IMR-90 (cell line): ENCODE data around the gene F13A1. TPM values are rescaled to one million over a fixed set of nuclear protein-coding genes. Genes with fewer than 3 reads are reported as not detected.

ENCODE experiments used
- ATAC-seq: fragments of 200-7000 bp; cut with Tn5 transposase; 2 replicates; pipeline ENCODE4 v1.9.1; 2020; ENCODE audit warnings: low read depth, mild to moderate bottlenecking, moderate library complexity
- BruUV-seq: library from RNA; stranded (reverse); fragments of 400-500 nt; replicated peaks from 2 replicates; lab custom pipeline; 2021; lab: Mats Ljungman, UMichigan
- CTCF ChIA-PET: fragments of 300-600 bp; formaldehyde crosslinking; extraction: SDS; loops from one replicate; lab custom pipeline; 2021; ENCODE audit warnings: antibody characterized with exemption; lab: Yijun Ruan, JAX
- POLR2A ChIA-PET: fragments of 300-600 bp; sonication (Branson Sonifier 250); formaldehyde crosslinking; loops from one replicate; lab custom pipeline; 2022; ENCODE audit warnings: antibody characterized with exemption; ENCODE audit not compliant: unreplicated experiment; lab: Charles Lee
- DNase-seq: peaks from one replicate; pipeline ENCODE4 v3.0.0; 2013
- H2AFZ ChIP-seq: replicated peaks from 2 replicates; pipeline ENCODE3; 2013; ENCODE audit warnings: low read length, mild to moderate bottlenecking; ENCODE audit not compliant: poor library complexity
- H2AK5ac ChIP-seq: 2 replicates; pipeline ENCODE4 v1.6.1; 2013; ENCODE audit warnings: low read depth, low read length, inconsistent platforms
- H2AK9ac ChIP-seq: replicated peaks from 2 replicates; pipeline ENCODE3; 2013; ENCODE audit warnings: mild to moderate bottlenecking, low read depth, low read length, moderate library complexity; ENCODE audit not compliant: poor library complexity
- H2BK120ac ChIP-seq: 2 replicates; pipeline ENCODE4 v1.6.1; 2013; ENCODE audit warnings: low read depth, low read length, inconsistent platforms
- H2BK15ac ChIP-seq: 3 replicates; pipeline ENCODE4 v1.6.1; 2013; ENCODE audit warnings: low read depth, low read length, inconsistent platforms
- H2BK20ac ChIP-seq: 2 replicates; pipeline ENCODE4 v1.6.1; 2013; ENCODE audit warnings: low read depth, mild to moderate bottlenecking, inconsistent platforms, low read length, moderate library complexity
- H2BK5ac ChIP-seq: 2 replicates; pipeline ENCODE4 v1.6.1; 2013; ENCODE audit warnings: mild to moderate bottlenecking, low read depth, low read length, inconsistent platforms; ENCODE audit not compliant: poor library complexity, severe bottlenecking
- H3K14ac ChIP-seq: replicated peaks from 2 replicates; pipeline ENCODE4 v1.6.1; 2013; ENCODE audit warnings: low read depth, low read length, inconsistent platforms
- H3K18ac ChIP-seq: 2 replicates; pipeline ENCODE4 v1.6.1; 2013; ENCODE audit warnings: low read depth, low read length, control low read depth
- H3K23ac ChIP-seq: 2 replicates; pipeline ENCODE4 v1.6.1; 2013; ENCODE audit warnings: low read depth, low read length, inconsistent platforms
- H3K27ac ChIP-seq: 2 replicates; pipeline ENCODE4 v1.5.1; 2013; ENCODE audit warnings: mild to moderate bottlenecking, control low read depth, low read length; ENCODE audit not compliant: insufficient read depth
- H3K27me3 ChIP-seq: 2 replicates; pipeline ENCODE4 v1.6.1; 2013; ENCODE audit warnings: low read length; ENCODE audit not compliant: control insufficient read depth, insufficient read depth
- H3K36me3 ChIP-seq: 2 replicates; pipeline ENCODE4 v1.6.1; 2013; ENCODE audit warnings: low read length, mixed read lengths; ENCODE audit not compliant: control insufficient read depth, insufficient read depth
- H3K4ac ChIP-seq: 2 replicates; pipeline ENCODE4 v1.6.1; 2013; ENCODE audit warnings: low read depth, low read length, inconsistent platforms
- H3K4me1 ChIP-seq: 2 replicates; pipeline ENCODE4 v1.6.1; 2013; ENCODE audit warnings: low read length, mixed read lengths; ENCODE audit not compliant: control insufficient read depth, insufficient read depth
- H3K4me2 ChIP-seq: 2 replicates; pipeline ENCODE4 v1.6.1; 2013; ENCODE audit warnings: low read depth, mild to moderate bottlenecking, control low read depth, low read length, moderate library complexity
- H3K4me3 ChIP-seq: 2 replicates; pipeline ENCODE4 v1.5.1; 2013; ENCODE audit warnings: low read depth, mild to moderate bottlenecking, control low read depth, low read length, moderate library complexity; ENCODE audit not compliant: insufficient read depth
- H3K56ac ChIP-seq: 2 replicates; pipeline ENCODE4 v1.6.1; 2013; ENCODE audit warnings: low read length, inconsistent platforms; ENCODE audit not compliant: insufficient read depth; ENCODE audit errors: extremely low read depth
- H3K79me1 ChIP-seq, 2 experiments: 2 replicates each; pipeline ENCODE4 v1.6.1; 2013; ENCODE audit warnings: low read length in 2 of 2, inconsistent platforms in 1 of 2, low read depth in 1 of 2
- H3K9ac ChIP-seq: 2 replicates; pipeline ENCODE4 v1.6.1; 2013; ENCODE audit warnings: low read depth, low read length, control low read depth
- H3K9me1 ChIP-seq: 2 replicates; pipeline ENCODE4 v1.6.1; 2013; ENCODE audit warnings: low read length, inconsistent platforms; ENCODE audit not compliant: insufficient read depth
- H3K9me3 ChIP-seq: 2 replicates; pipeline ENCODE4 v1.6.1; 2013; ENCODE audit warnings: low read length; ENCODE audit not compliant: control insufficient read depth, insufficient read depth
- H4K20me1 ChIP-seq: 2 replicates; pipeline ENCODE4 v1.6.1; 2013; ENCODE audit warnings: low read length, inconsistent platforms; ENCODE audit not compliant: insufficient read depth
- H4K5ac ChIP-seq: 2 replicates; pipeline ENCODE4 v1.6.1; 2013; ENCODE audit warnings: mild to moderate bottlenecking, low read depth, low read length, control low read depth
- H4K8ac ChIP-seq, 2 experiments: 2 replicates each; pipeline ENCODE4 v1.6.1; 2013; ENCODE audit warnings: low read depth in 2 of 2, low read length in 2 of 2, control low read depth in 1 of 2, inconsistent platforms in 1 of 2
- H4K91ac ChIP-seq: 2 replicates; pipeline ENCODE4 v1.6.1; 2013; ENCODE audit warnings: low read depth, low read length, inconsistent platforms; ENCODE audit not compliant: insufficient read depth
- MAFK ChIP-seq: IDR thresholded peaks from 2 replicates; pipeline ENCODE4 v1.6.1; 2012; ENCODE audit warnings: low read depth, low read length, improper control_type of control experiment
- WGBS, 2 experiments: methylation state at CpG; one replicate each; pipeline versions ENCODE4 v1.1.5 to v1.1.7; 2013; ENCODE audit warnings: missing lambda C conversion rate in 2 of 2; ENCODE audit not compliant: insufficient read length in 1 of 2; ENCODE audit errors: extremely low coverage in 2 of 2; 5-methylcytosine and 5-hydroxymethylcytosine counted together
- dilution Hi-C: fragments of 300-500 bp; cut with HindIII; formaldehyde crosslinking; loops from one replicate; pipeline ENCODE4 v1.14.3; 2018; ENCODE audit warnings: low sequenced_read_pairs; ENCODE audit not compliant: unreplicated experiment
- in situ Hi-C: fragments of 300-500 bp; cut with MboI; formaldehyde crosslinking; loops from 3 replicates; pipeline ENCODE4 v1.14.3; 2019; ENCODE audit warnings: low sequenced_read_pairs, inconsistent platforms, mixed read lengths
- intact Hi-C: fragments of 100-400 bp; cut with micrococcal nuclease; formaldehyde crosslinking; loops from 2 replicates; pipeline ENCODE4 v1.10.0; 2022
- polyA plus RNA-seq, 3 experiments: library from polyadenylated mRNA; depleted of rRNA; stranded (reverse); fragments of >200 nt; gene quantifications; 2 replicates each; pipeline ENCODE4 v1.2.3, GENCODE V29; 2012; ENCODE audit warnings: low replicate concordance in 1 of 3
- total RNA-seq: library from RNA; depleted of rRNA; stranded (reverse); fragments of >200 nt; gene quantifications from 2 replicates; pipeline ENCODE4 v1.2.3, GENCODE V29; 2012
- TF ChIP-seq, protein P1 (sequence below): conservative IDR thresholded peaks from 2 replicates; pipeline ENCODE4 v1.5.1; 2012; ENCODE audit warnings: mild to moderate bottlenecking, low read depth, low read length, improper control_type of control experiment

The F13A1 gene
- total and polyA plus RNA-seq, 2 of the 4 experiments (the other 2 are of a cell fraction) = not detected

DNA sequence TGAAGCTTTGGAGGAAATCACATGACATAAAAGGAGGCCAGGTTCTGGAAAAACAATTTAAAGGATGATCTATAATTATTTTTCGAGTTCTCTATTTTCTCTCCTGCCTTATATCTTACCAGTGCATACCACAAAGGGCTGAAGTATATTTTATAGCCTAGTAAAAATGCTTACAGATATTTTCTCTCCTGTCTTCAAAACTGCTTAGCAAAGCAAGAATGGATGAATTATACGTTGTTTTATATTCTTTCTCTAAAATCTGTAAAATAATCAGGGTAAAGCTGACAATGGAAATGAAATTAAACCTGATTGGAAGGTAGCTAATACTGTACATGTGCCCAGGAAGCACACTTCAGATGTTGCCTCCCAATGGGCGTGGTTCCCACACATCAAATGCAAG, 123.7 kb downstream of the F13A1 start:
- no peak overlapping the region for H3K18ac ChIP-seq
- no peak overlapping the region for H2BK15ac ChIP-seq
- ATAC-seq (no peak), DNase-seq (no peak)
- no peak overlapping the region for H3K14ac ChIP-seq
- intact Hi-C loops = no loop called here
- no TSS peak for BruUV-seq
- H4K91ac ChIP-seq = no peak overlapping the region
- peaks cover 33% of the 10 kb centered on the region for H3K9me3 ChIP-seq
- TF ChIP-seq, protein P1, sequence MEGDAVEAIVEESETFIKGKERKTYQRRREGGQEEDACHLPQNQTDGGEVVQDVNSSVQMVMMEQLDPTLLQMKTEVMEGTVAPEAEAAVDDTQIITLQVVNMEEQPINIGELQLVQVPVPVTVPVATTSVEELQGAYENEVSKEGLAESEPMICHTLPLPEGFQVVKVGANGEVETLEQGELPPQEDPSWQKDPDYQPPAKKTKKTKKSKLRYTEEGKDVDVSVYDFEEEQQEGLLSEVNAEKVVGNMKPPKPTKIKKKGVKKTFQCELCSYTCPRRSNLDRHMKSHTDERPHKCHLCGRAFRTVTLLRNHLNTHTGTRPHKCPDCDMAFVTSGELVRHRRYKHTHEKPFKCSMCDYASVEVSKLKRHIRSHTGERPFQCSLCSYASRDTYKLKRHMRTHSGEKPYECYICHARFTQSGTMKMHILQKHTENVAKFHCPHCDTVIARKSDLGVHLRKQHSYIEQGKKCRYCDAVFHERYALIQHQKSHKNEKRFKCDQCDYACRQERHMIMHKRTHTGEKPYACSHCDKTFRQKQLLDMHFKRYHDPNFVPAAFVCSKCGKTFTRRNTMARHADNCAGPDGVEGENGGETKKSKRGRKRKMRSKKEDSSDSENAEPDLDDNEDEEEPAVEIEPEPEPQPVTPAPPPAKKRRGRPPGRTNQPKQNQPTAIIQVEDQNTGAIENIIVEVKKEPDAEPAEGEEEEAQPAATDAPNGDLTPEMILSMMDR = no peak
- TF ChIP-seq MAFK = peak; percentile 66
- no peak overlapping the region for H3K4ac ChIP-seq
- H2AK5ac ChIP-seq = no peak overlapping the region
- in situ Hi-C loops = no loop called here
- H2BK5ac ChIP-seq = no peak overlapping the region
- H3K27ac ChIP-seq = no peak overlapping the region
- no peak overlapping the region for H2BK120ac ChIP-seq
- H2AK9ac ChIP-seq = no peak overlapping the region
- no peaks in the 10 kb centered on the region for H3K9me1 ChIP-seq
- H3K4me1 ChIP-seq = no peaks in the 10 kb centered on the region
- ChIA-PET CTCF (no interaction called here), POLR2A (no interaction called here)
- no peak overlapping the region for H3K56ac ChIP-seq
- H2BK20ac ChIP-seq = no peak overlapping the region
- H3K4me2 ChIP-seq = no peak overlapping the region
- no peak overlapping the region for H4K5ac ChIP-seq
- H2AFZ ChIP-seq = no peak overlapping the region
- no peak overlapping the region for H3K9ac ChIP-seq
- H3K79me1 ChIP-seq = no peaks in the 10 kb centered on the region
- no peak overlapping the region for H3K4me3 ChIP-seq
- no peaks in the 10 kb centered on the region for H3K27me3 ChIP-seq
- no peaks in the 10 kb centered on the region for H4K20me1 ChIP-seq
- no peak overlapping the region for H4K8ac ChIP-seq
- dilution Hi-C loops = no loop called here
- no peak overlapping the region for H3K23ac ChIP-seq
- WGBS, 2 experiments = no CpG with 5 or more reads among the region's 3 CpGs
- no peaks in the 10 kb centered on the region for H3K36me3 ChIP-seq
